ENCODE data around the gene FOSL2.

DNA sequence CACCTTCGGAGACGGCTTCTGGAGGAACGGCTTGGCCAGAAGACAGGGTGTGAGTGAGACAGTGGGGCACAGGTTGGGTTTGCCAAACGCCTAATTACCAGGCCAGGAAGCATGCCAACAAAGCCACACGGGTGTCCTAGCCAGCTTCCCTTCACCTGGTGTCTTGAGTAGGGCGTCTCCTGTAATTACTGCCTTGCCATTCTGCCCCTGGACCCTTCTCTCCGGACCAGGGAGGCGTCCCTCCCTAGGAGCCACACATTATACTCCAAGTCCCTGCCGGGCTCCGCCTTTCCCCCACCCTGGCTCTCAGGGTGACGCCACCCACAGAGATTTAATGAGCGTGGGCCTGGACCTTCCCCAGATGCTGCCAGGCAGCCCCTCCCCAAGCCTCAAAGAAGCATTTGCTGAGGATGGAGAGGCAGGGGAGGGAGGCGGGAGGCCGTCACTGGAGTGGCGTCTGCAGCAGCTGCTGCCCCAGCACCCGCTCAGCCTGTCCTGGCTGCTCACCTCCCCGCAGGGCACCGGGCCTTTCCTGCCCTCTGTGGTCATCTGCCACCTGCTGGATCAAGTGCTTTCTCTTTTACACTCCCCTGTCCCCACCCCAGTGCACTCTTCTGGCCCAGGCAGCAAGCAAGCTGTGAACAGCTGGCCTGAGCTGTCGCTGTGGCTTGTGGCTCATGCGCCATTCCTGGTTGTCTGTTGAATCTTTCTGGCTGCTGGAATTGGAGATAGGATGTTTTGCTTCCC is 20.7 kb downstream of the FOSL2 start:
- no peak for TF ChIP-seq NRF1 (IDR thresholded peaks at IDR 0.05; ENCODE audit: low read depth, low read length)
- TF ChIP-seq IRF3 (IDR thresholded peaks at IDR 0.05; ENCODE audit: low read depth, low read length) = no peak
- no peak; the same call in 1 of the 2 replicates for TF ChIP-seq CTCF (IDR thresholded peaks at IDR 0.05)
- TF ChIP-seq FOXM1 (IDR thresholded peaks at IDR 0.05; ENCODE audit: low read depth) = no peak
- no peak for TF ChIP-seq TCF12 (IDR thresholded peaks at IDR 0.05)
- no peak for TF ChIP-seq MXI1 (IDR thresholded peaks at IDR 0.05; ENCODE audit: low read depth, low read length)
- no peak for TF ChIP-seq ZBTB33 (IDR thresholded peaks at IDR 0.05; ENCODE audit: borderline replicate concordance, low read depth)
- TF ChIP-seq EP300 (IDR thresholded peaks at IDR 0.05; ENCODE audit: borderline replicate concordance in 1 of 2, low read depth in 1 of 2, low read length in 1 of 2) = no peak
- TF ChIP-seq POLR2AphosphoS5 (IDR thresholded peaks at IDR 0.05; ENCODE audit: low read depth, low read length) = no peak
- no peak for TF ChIP-seq EZH2phosphoT487 (IDR thresholded peaks at IDR 0.05; ENCODE audit: borderline replicate concordance, low read depth)
- no peak for TF ChIP-seq REST (IDR thresholded peaks at IDR 0.05; ENCODE audit: low read depth, low read length)
